HEK293 (cell line): ENCODE results near the gene PDE4D.

ENCODE experiments used
- CTCF ChIA-PET: fragments of 350-600 bp; formaldehyde crosslinking; extraction: SDS; loops from one replicate; lab custom pipeline; 2021; ENCODE audit warnings: antibody characterized with exemption; lab: Yijun Ruan, JAX
- POLR2A ChIA-PET: fragments of 300-600 bp; formaldehyde crosslinking; extraction: SDS; loops from one replicate; lab custom pipeline; 2020; ENCODE audit warnings: antibody characterized with exemption, inconsistent platforms; lab: Yijun Ruan, JAX
- H3K27ac ChIP-seq: fragments of 200-500 bp; sonication (Bioruptor generic); 2 replicates; pipeline ENCODE4 v1.5.1; 2014; ENCODE audit warnings: low read depth, low read length, control low read depth, inconsistent platforms; ENCODE audit errors: extremely low read depth
- H3K36me3 ChIP-seq, 2 experiments: fragments of 200-500 bp in 1 of 2; sonication (Bioruptor generic) in 1 of 2; 1 replicate in 1 of 2; 2 replicates in 1 of 2; pipeline ENCODE4 v1.5.1; 2014 to 2017; ENCODE audit warnings: inconsistent platforms in 2 of 2, low read length in 2 of 2; ENCODE audit not compliant: control insufficient read depth in 2 of 2, insufficient read depth in 1 of 2
- H3K4me1 ChIP-seq: fragments of 200-500 bp; sonication (Bioruptor generic); 2 replicates; pipeline ENCODE4 v1.5.1; 2014; ENCODE audit warnings: mild to moderate bottlenecking, low read length, inconsistent platforms; ENCODE audit not compliant: control insufficient read depth, insufficient read depth
- H3K4me3 ChIP-seq: 2 replicates; pipeline ENCODE4 v1.5.1; 2011; ENCODE audit warnings: low read depth, mild to moderate bottlenecking, control low read depth, low read length, moderate library complexity
- H3K9me3 ChIP-seq: fragments of 200-500 bp; sonication (Bioruptor generic); 2 replicates; pipeline ENCODE4 v1.5.1; 2014; ENCODE audit warnings: low read depth, low read length, inconsistent platforms; ENCODE audit not compliant: control insufficient read depth, insufficient read depth
- EGR2 ChIP-seq: fragments of 450-650 bp; formaldehyde crosslinking; IDR thresholded peaks from 2 replicates; pipeline ENCODE4 v1.5.1; 2016; ENCODE audit warnings: low read depth, missing biosample characterization, missing genetic modification characterization
- GFI1B ChIP-seq: fragments of 450-650 bp; formaldehyde crosslinking; IDR thresholded peaks from 2 replicates; pipeline ENCODE4 v1.5.1; 2016; ENCODE audit warnings: missing biosample characterization, missing genetic modification characterization
- GLI2 ChIP-seq: fragments of 450-650 bp; formaldehyde crosslinking; IDR thresholded peaks from 2 replicates; pipeline ENCODE4; 2017; ENCODE audit warnings: missing biosample characterization, missing genetic modification characterization, low read depth, borderline replicate concordance
- GLIS2 ChIP-seq: fragments of 450-650 bp; formaldehyde crosslinking; IDR thresholded peaks from 2 replicates; pipeline ENCODE4 v1.5.1; 2016; ENCODE audit warnings: missing biosample characterization, missing genetic modification characterization
- HOXA7 ChIP-seq: sonication (generic); formaldehyde crosslinking; IDR thresholded peaks from 2 replicates; pipeline ENCODE4 v1.8.1; 2022; ENCODE audit warnings: missing genetic modification reagents, borderline replicate concordance
- OSR2 ChIP-seq: fragments of 450-650 bp; formaldehyde crosslinking; IDR thresholded peaks from 2 replicates; pipeline ENCODE4 v1.5.1; 2016; ENCODE audit warnings: missing biosample characterization, missing genetic modification characterization
- SALL2 ChIP-seq: fragments of 450-650 bp; formaldehyde crosslinking; IDR thresholded peaks from 2 replicates; pipeline ENCODE4 v1.5.0; 2017; ENCODE audit warnings: missing biosample characterization, mild to moderate bottlenecking, missing genetic modification characterization, borderline replicate concordance
- SP2 ChIP-seq: fragments of 450-650 bp; formaldehyde crosslinking; IDR thresholded peaks from 2 replicates; pipeline ENCODE4 v1.5.1; 2016; ENCODE audit warnings: missing biosample characterization, missing genetic modification characterization
- ZBTB17 ChIP-seq: fragments of 450-650 bp; formaldehyde crosslinking; IDR thresholded peaks from 2 replicates; pipeline ENCODE4 v1.5.1; 2016; ENCODE audit warnings: missing biosample characterization, missing genetic modification characterization
- ZNF140 ChIP-seq: fragments of 450-650 bp; formaldehyde crosslinking; IDR thresholded peaks from 2 replicates; pipeline ENCODE4 v1.5.1; 2016; ENCODE audit warnings: missing biosample characterization, missing genetic modification characterization
- ZNF16 ChIP-seq: fragments of 450-650 bp; formaldehyde crosslinking; IDR thresholded peaks from 2 replicates; pipeline ENCODE4 v1.5.1; 2016; ENCODE audit warnings: low read depth, missing biosample characterization, missing genetic modification characterization
- ZNF2 ChIP-seq: fragments of 450-650 bp; formaldehyde crosslinking; IDR thresholded peaks from 2 replicates; pipeline ENCODE4 v1.5.1; 2016; ENCODE audit warnings: missing biosample characterization, missing genetic modification characterization
- ZNF239 ChIP-seq: fragments of 450-650 bp; formaldehyde crosslinking; IDR thresholded peaks from 2 replicates; pipeline ENCODE4 v1.5.1; 2016; ENCODE audit warnings: missing biosample characterization, missing genetic modification characterization
- ZNF266 ChIP-seq: fragments of 450-650 bp; formaldehyde crosslinking; IDR thresholded peaks from 2 replicates; pipeline ENCODE4 v1.5.1; 2016; ENCODE audit warnings: missing biosample characterization, missing genetic modification characterization, low read depth
- ZNF274 ChIP-seq, 2 experiments: fragments of 200-500 bp in 1 of 2; fragments of 450-650 bp in 1 of 2; sonication (Bioruptor generic) in 1 of 2; formaldehyde crosslinking in 1 of 2; IDR thresholded peaks; 2 replicates each; pipeline versions ENCODE4 v1.5.1 to v1.6.1; 2014 to 2016; ENCODE audit warnings: borderline replicate concordance in 1 of 2, inconsistent platforms in 1 of 2, low read length in 1 of 2, missing biosample characterization in 1 of 2, missing genetic modification characterization in 1 of 2
- ZNF341 ChIP-seq: fragments of 450-650 bp; formaldehyde crosslinking; IDR thresholded peaks from 2 replicates; pipeline ENCODE4; 2016; ENCODE audit warnings: low read depth, missing biosample characterization, missing genetic modification characterization
- ZNF549 ChIP-seq: fragments of 450-650 bp; IDR thresholded peaks from 2 replicates; pipeline ENCODE4 v1.5.1; 2018; ENCODE audit warnings: missing biosample characterization, missing genetic modification characterization, mild to moderate bottlenecking, inconsistent platforms, moderate library complexity
- ZNF571 ChIP-seq: fragments of 450-650 bp; formaldehyde crosslinking; IDR thresholded peaks from 2 replicates; pipeline ENCODE4 v1.5.0; 2017; ENCODE audit warnings: missing biosample characterization, missing genetic modification characterization
- ZNF580 ChIP-seq: fragments of 450-650 bp; formaldehyde crosslinking; IDR thresholded peaks from 2 replicates; pipeline ENCODE4 v1.5.1; 2016; ENCODE audit warnings: missing biosample characterization, missing genetic modification characterization
- ZNF658 ChIP-seq: fragments of 450-650 bp; formaldehyde crosslinking; IDR thresholded peaks from 2 replicates; pipeline ENCODE4; 2016; ENCODE audit warnings: missing biosample characterization, missing genetic modification characterization
- ZNF664 ChIP-seq: fragments of 450-650 bp; formaldehyde crosslinking; IDR thresholded peaks from 2 replicates; pipeline ENCODE4 v1.5.1; 2016; ENCODE audit warnings: missing biosample characterization, missing genetic modification characterization
- ZNF692 ChIP-seq: fragments of 450-650 bp; formaldehyde crosslinking; IDR thresholded peaks from 2 replicates; pipeline ENCODE4 v1.5.1; 2016; ENCODE audit warnings: missing biosample characterization, missing genetic modification characterization
- ZNF707 ChIP-seq: fragments of 450-650 bp; formaldehyde crosslinking; IDR thresholded peaks from 2 replicates; pipeline ENCODE4 v1.5.1; 2016; ENCODE audit warnings: missing biosample characterization, missing genetic modification characterization
- ZNF837 ChIP-seq: fragments of 450-650 bp; formaldehyde crosslinking; IDR thresholded peaks from 2 replicates; pipeline ENCODE4 v1.5.1; 2016; ENCODE audit warnings: missing biosample characterization, missing genetic modification characterization
- ZSCAN23 ChIP-seq: fragments of 450-650 bp; formaldehyde crosslinking; IDR thresholded peaks from 2 replicates; pipeline ENCODE4 v1.5.1; 2016; ENCODE audit warnings: missing biosample characterization, missing genetic modification characterization
- ZSCAN5A ChIP-seq: fragments of 450-650 bp; formaldehyde crosslinking; IDR thresholded peaks from 2 replicates; pipeline ENCODE4 v1.5.1; 2016; ENCODE audit warnings: missing biosample characterization, missing genetic modification characterization
- TF ChIP-seq, protein P1 (sequence below): sonication (generic); formaldehyde crosslinking; IDR thresholded peaks from 2 replicates; pipeline ENCODE4 v1.8.1; 2022; ENCODE audit warnings: mild to moderate bottlenecking, moderate library complexity, missing genetic modification reagents

Gene PDE4D

GRCh38 chr5:59054963-59055528, 838.5 kb downstream of the PDE4D start (continued):
- TF ChIP-seq ZSCAN5A: no peak
- TF ChIP-seq, protein P1, sequence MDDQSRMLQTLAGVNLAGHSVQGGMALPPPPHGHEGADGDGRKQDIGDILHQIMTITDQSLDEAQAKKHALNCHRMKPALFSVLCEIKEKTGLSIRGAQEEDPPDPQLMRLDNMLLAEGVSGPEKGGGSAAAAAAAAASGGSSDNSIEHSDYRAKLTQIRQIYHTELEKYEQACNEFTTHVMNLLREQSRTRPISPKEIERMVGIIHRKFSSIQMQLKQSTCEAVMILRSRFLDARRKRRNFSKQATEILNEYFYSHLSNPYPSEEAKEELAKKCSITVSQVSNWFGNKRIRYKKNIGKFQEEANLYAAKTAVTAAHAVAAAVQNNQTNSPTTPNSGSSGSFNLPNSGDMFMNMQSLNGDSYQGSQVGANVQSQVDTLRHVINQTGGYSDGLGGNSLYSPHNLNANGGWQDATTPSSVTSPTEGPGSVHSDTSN (CRISPR knock-in tag): no peak

- POLR2A ChIA-PET: no interaction called here
- H3K9me3 ChIP-seq: no peaks in the 10 kb centered on the region
- no peaks in the 10 kb centered on the region for H3K36me3 ChIP-seq
- no peak overlapping the region for H3K27ac ChIP-seq
- TF ChIP-seq ZNF266 (tag by site-specific recombination) (no peak), ZNF274 (IDR thresholded peaks at IDR 0.05; ENCODE audit: low read length) (no peak), ZNF274 (tag by site-specific recombination; IDR thresholded peaks at IDR 0.05; ENCODE audit: borderline replicate concordance) (no peak), SP2 (no peak), ZNF580 (tag by site-specific recombination) (no peak), ZSCAN23 (tag by site-specific recombination) (no peak), ZBTB17 (tag by site-specific recombination) (peak; percentile 51; the same call in 1 of the 2 replicates), OSR2 (peak; percentile 86), EGR2 (no peak), ZNF837 (no peak), ZNF549 (tag by site-specific recombination) (no peak), ZNF239 (tag by site-specific recombination) (no peak)
- CTCF ChIA-PET: interaction anchor here (2.0 kb wide), 1 partner anchor 17 kb away, joined by 9 read pairs; no protein-coding TSS in a partner anchor
- peaks cover 5% of the 10 kb centered on the region for H3K4me1 ChIP-seq
- no peak overlapping the region for H3K4me3 ChIP-seq
Measured at GRCh38 chr5:59051951-59052350, 841.6 kb downstream of the PDE4D start.

- ChIA-PET CTCF (no interaction called here), POLR2A (no interaction called here)
- H3K9me3 ChIP-seq: no peaks in the 10 kb centered on the region
- H3K36me3 ChIP-seq: no peaks in the 10 kb centered on the region
- no peak overlapping the region for H3K27ac ChIP-seq
- H3K4me1 ChIP-seq: peaks cover 5% of the 10 kb centered on the region
- H3K4me3 ChIP-seq: no peak overlapping the region
- TF ChIP-seq ZNF274 (IDR thresholded peaks at IDR 0.05; ENCODE audit: low read length) (no peak), ZNF274 (tag by site-specific recombination; IDR thresholded peaks at IDR 0.05; ENCODE audit: borderline replicate concordance) (no peak), ZNF140 (tag by site-specific recombination) (no peak), ZNF707 (tag by site-specific recombination) (no peak), ZNF2 (tag by site-specific recombination) (no peak), ZNF341 (tag by site-specific recombination) (no peak), ZNF239 (tag by site-specific recombination) (no peak), ZNF658 (tag by site-specific recombination) (no peak), ZNF692 (tag by site-specific recombination) (no peak), GLI2 (tag by site-specific recombination) (no peak), ZNF664 (tag by site-specific recombination) (no peak), GLIS2 (tag by site-specific recombination) (no peak), SALL2 (tag by site-specific recombination) (no peak), ZNF571 (tag by site-specific recombination) (no peak), ZNF16 (tag by site-specific recombination) (no peak), GFI1B (no peak), HOXA7 (CRISPR knock-in tag) (no peak)
Measured at GRCh38 chr5:59049095-59049494, 844.4 kb downstream of the PDE4D start.
